ENCODE data around the gene CHD2. TPM values are rescaled to one million over a fixed set of nuclear protein-coding genes. Genes with fewer than 3 reads are reported as not detected.
"Not testable (repeated sequence)": the region's sequence is repeated elsewhere in the genome, so short reads cannot be mapped to it uniquely, and the experiment has no call there.

CHD2 gene
- total and polyA plus RNA-seq, 8 donors, result 21.5 to 833 (median 131) TPM

GRCh38 chr15:93032515-93033206 is 132.5 kb downstream of the CHD2 start:
- intact Hi-C loops (cut with DNase I; ENCODE audit: low total_unique reads), result loop anchor here (5.0 kb wide), 1 partner anchor 1090 kb away; no protein-coding TSS in a partner anchor
- peak in 1 of 2 donors; percentile 10 for DNase-seq
- not testable (repeated sequence) for H3K27me3 ChIP-seq, H3K4me3 ChIP-seq, H3K36me3 ChIP-seq, H3K27ac ChIP-seq, H3K9me3 ChIP-seq
- 83 to 91% (median 88%) methylated on average over 17 to 21 of the region's 21 CpGs for WGBS, 5 donors
- H3K4me1 ChIP-seq, result peaks cover 34 to 59% (median 46%) of the 10 kb centered on the region in 4 donors

- H3K4me3 ChIP-seq, result no peak overlapping the region
- H3K36me3 ChIP-seq, result no peaks in the 10 kb centered on the region
- intact Hi-C loops (cut with DNase I; ENCODE audit: low total_unique reads), result loop anchor here (5.0 kb wide), 1 partner anchor 1089 kb away; no protein-coding TSS in a partner anchor
- peaks cover 0 to 5% (median 0%) of the 10 kb centered on the region in 3 donors for H3K27me3 ChIP-seq
- H3K4me1 ChIP-seq, result peaks cover 30 to 57% (median 41%) of the 10 kb centered on the region in 4 donors
- TF ChIP-seq EP300 (IDR thresholded peaks at IDR 0.05) (no peak), CTCF (IDR thresholded peaks at IDR 0.05) (no peak), POLR2AphosphoS5 (IDR thresholded peaks at IDR 0.05) (no peak), POLR2A (IDR thresholded peaks at IDR 0.05) (no peak)
- no peak overlapping the region for H3K27ac ChIP-seq
- 87 to 95% (median 89%) methylated on average over 11 to 14 of the region's 14 CpGs for WGBS, 5 donors
- DNase-seq, result peak in 1 of 2 donors; percentile 22
- H3K9me3 ChIP-seq, result no peaks in the 10 kb centered on the region
Measured at GRCh38 chr15:93033434-93034045, 133.4 kb downstream of the CHD2 start.

- H3K27me3 ChIP-seq, result peaks cover 0 to 5% (median 0%) of the 10 kb centered on the region in 3 donors
- 74 to 78% (median 78%) methylated on average over 7 of the region's 7 CpGs for WGBS, 5 donors
- H3K27ac ChIP-seq, result peak overlapping the region in 1 of 5 donors; percentile 32
- no peak for TF ChIP-seq EP300 (IDR thresholded peaks at IDR 0.05)
- no peak for TF ChIP-seq CTCF (IDR thresholded peaks at IDR 0.05)
- no peak for TF ChIP-seq POLR2AphosphoS5 (IDR thresholded peaks at IDR 0.05)
- no peak for TF ChIP-seq POLR2A (IDR thresholded peaks at IDR 0.05)
- peak in 1 of 2 donors; percentile 9 for DNase-seq
- H3K9me3 ChIP-seq, result no peaks in the 10 kb centered on the region
- no peaks in the 10 kb centered on the region for H3K36me3 ChIP-seq
- H3K4me1 ChIP-seq, result peaks cover 20 to 47% (median 31%) of the 10 kb centered on the region in 4 donors
- intact Hi-C loops (cut with DNase I; ENCODE audit: low total_unique reads), result loop anchor here (5.0 kb wide), 1 partner anchor 1088 kb away; no protein-coding TSS in a partner anchor
- no peak overlapping the region for H3K4me3 ChIP-seq
Measured at GRCh38 chr15:93034512-93034911, 134.4 kb downstream of the CHD2 start.

GRCh38 chr15:93035092-93035915 is 135.2 kb downstream of the CHD2 start:
- no peak for TF ChIP-seq CTCF (IDR thresholded peaks at IDR 0.05)
- TF ChIP-seq POLR2A (IDR thresholded peaks at IDR 0.05), result no peak
- TF ChIP-seq POLR2AphosphoS5 (IDR thresholded peaks at IDR 0.05), result no peak
- no peak for TF ChIP-seq EP300 (IDR thresholded peaks at IDR 0.05)
- WGBS, 5 donors, result 76 to 83% (median 82%) methylated on average over 17 to 18 of the region's 18 CpGs
- no peaks in the 10 kb centered on the region for H3K36me3 ChIP-seq
- H3K27ac ChIP-seq, result peak overlapping the region in 1 of 5 donors; percentile 32
- H3K27me3 ChIP-seq, result peaks cover 0 to 5% (median 0%) of the 10 kb centered on the region in 3 donors
- H3K4me1 ChIP-seq, result peaks cover 12 to 39% (median 23%) of the 10 kb centered on the region in 4 donors
- DNase-seq, result no peak
- no peaks in the 10 kb centered on the region for H3K9me3 ChIP-seq
- intact Hi-C loops (cut with DNase I; ENCODE audit: low total_unique reads), result no loop called here
- no peak overlapping the region for H3K4me3 ChIP-seq
